HG02981 (cell line): ENCODE data around the gene SSPN.

Source experiments
- ATAC-seq: cut with Tn5 transposase; IDR thresholded peaks from one replicate; pipeline ENCODE4 v1.9.1; 2021; ENCODE audit warnings: mild to moderate bottlenecking, moderate library complexity; ENCODE audit not compliant: unreplicated experiment

The SSPN gene

GRCh38 chr12:26281320-26281719 lies 85.9 kb downstream of the SSPN start:
- ATAC-seq: no peak

- no peak for ATAC-seq
Measured at GRCh38 chr12:26282339-26282940, 87.1 kb downstream of the SSPN start.

- ATAC-seq: no peak
Measured at GRCh38 chr12:26283046-26283445, 87.7 kb downstream of the SSPN start.

- no peak for ATAC-seq
Measured at GRCh38 chr12:26283617-26284016, 88.2 kb downstream of the SSPN start.

- ATAC-seq: no peak
Measured at GRCh38 chr12:26285401-26285800, 90.0 kb downstream of the SSPN start.

- ATAC-seq: no peak
Measured at GRCh38 chr12:26286186-26286585, 90.8 kb downstream of the SSPN start.

- ATAC-seq: peak; percentile 50
Measured at GRCh38 chr12:26287671-26288381, 92.5 kb downstream of the SSPN start.

GRCh38 chr12:26290565-26290964 lies 95.2 kb downstream of the SSPN start:
- ATAC-seq: no peak

- ATAC-seq: no peak
Measured at GRCh38 chr12:26292596-26292995, 97.2 kb downstream of the SSPN start.

GRCh38 chr12:26293612-26294011 lies 98.2 kb downstream of the SSPN start:
- no peak for ATAC-seq

- ATAC-seq: no peak
Measured at GRCh38 chr12:26295001-26295400, 99.6 kb downstream of the SSPN start.

- ATAC-seq: no peak
Measured at GRCh38 chr12:26297396-26298070, 102.2 kb downstream of the SSPN start.

GRCh38 chr12:26298785-26299621 lies 103.6 kb downstream of the SSPN start:
- ATAC-seq: peak; percentile 99

GRCh38 chr12:26299751-26300150 lies 104.4 kb downstream of the SSPN start:
- ATAC-seq: no peak
